GM10248 (cell line): ENCODE data around the gene ABCC4.

Source experiments
- CTCF ChIA-PET: fragments of 300-600 bp; sonication (Branson Sonifier 250); formaldehyde crosslinking; extraction: SDS; loops from one replicate; lab custom pipeline; 2021; ENCODE audit warnings: antibody characterized with exemption; lab: Yijun Ruan, JAX
- POLR2A ChIA-PET: fragments of 350-650 bp; sonication (Branson Sonifier 250); formaldehyde crosslinking; extraction: SDS; loops from one replicate; lab custom pipeline; 2020; ENCODE audit warnings: antibody characterized with exemption; lab: Yijun Ruan, JAX
- DNase-seq: peaks from one replicate; pipeline ENCODE4 v3.0.0; 2012; ENCODE audit errors: extremely low spot score
- CTCF ChIP-seq: IDR thresholded peaks from 2 replicates; pipeline ENCODE4 v1.5.1; 2012; ENCODE audit warnings: mild to moderate bottlenecking, low read depth; ENCODE audit errors: extremely low read depth, missing control alignments, control extremely low read depth

The ABCC4 gene

GRCh38 chr13:94984958-94985357, 316.3 kb downstream of the ABCC4 start:
- CTCF ChIA-PET: interaction anchor here (2.0 kb wide), 1 partner anchor 12 kb away, joined by 5 read pairs; no protein-coding TSS in a partner anchor
- TF ChIP-seq CTCF: no peak
- POLR2A ChIA-PET: no interaction called here
- no peak for DNase-seq

GRCh38 chr13:94978516-94978915, 322.7 kb downstream of the ABCC4 start:
- TF ChIP-seq CTCF: no peak
- no peak for DNase-seq
- CTCF ChIA-PET: interaction anchor here (1.0 kb wide), 1 partner anchor 10 kb away, joined by 4 read pairs; no protein-coding TSS in a partner anchor
- POLR2A ChIA-PET: no interaction called here

GRCh38 chr13:94974015-94974951, 327.0 kb downstream of the ABCC4 start:
- no peak for DNase-seq
- ChIA-PET POLR2A (no interaction called here), CTCF (no interaction called here)
- TF ChIP-seq CTCF: no peak

GRCh38 chr13:94972262-94972661, 329.0 kb downstream of the ABCC4 start:
- POLR2A ChIA-PET: no interaction called here
- CTCF ChIA-PET: interaction anchor here (1.3 kb wide), 1 partner anchor 12 kb away, joined by 5 read pairs; no protein-coding TSS in a partner anchor
- no peak for TF ChIP-seq CTCF
- no peak for DNase-seq
